Fibroblast of villous mesenchyme (primary cell): ENCODE measurements around the gene ZDHHC8. TPM values are rescaled to one million over a fixed set of nuclear protein-coding genes. Genes with fewer than 3 reads are reported as not detected.

Source experiments
- DNase-seq: peaks from one replicate; pipeline ENCODE4 v3.0.0-alpha.2; 2010; ENCODE audit warnings: low read depth
- H3K4me3 ChIP-seq: 2 replicates; pipeline ENCODE4 v1.5.1; 2011; ENCODE audit warnings: low read depth, mild to moderate bottlenecking, low read length
- CTCF ChIP-seq: IDR thresholded peaks from 2 replicates; pipeline ENCODE4 v1.5.1; 2012; ENCODE audit warnings: low read depth, mild to moderate bottlenecking, low read length; ENCODE audit not compliant: insufficient read depth
- total RNA-seq: library from RNA; depleted of rRNA; stranded (reverse); fragments of >200 nt; gene quantifications from 2 replicates; pipeline ENCODE4 v1.2.3, GENCODE V29; 2012

Gene ZDHHC8
- total RNA-seq, 1 donor: 10.8 TPM

- DNase-seq: no peak
- TF ChIP-seq CTCF: no peak
- H3K4me3 ChIP-seq: no peak overlapping the region
Observed at GRCh38 chr22:20186183-20186870, 54.7 kb downstream of the ZDHHC8 start.

- DNase-seq: no peak
- no peak for TF ChIP-seq CTCF
Observed at GRCh38 chr22:20186871-20187546, 55.4 kb downstream of the ZDHHC8 start.

GRCh38 chr22:20187777-20188566, 56.4 kb downstream of the ZDHHC8 start:
- no peak for TF ChIP-seq CTCF
- no peak overlapping the region for H3K4me3 ChIP-seq
- DNase-seq: no peak

More at GRCh38 chr22:20186871-20187546, 55.4 kb downstream of the ZDHHC8 start:
- H3K4me3 ChIP-seq: no peak overlapping the region

GRCh38 chr22:20188567-20188877, 56.9 kb downstream of the ZDHHC8 start:
- no peak overlapping the region for H3K4me3 ChIP-seq
- DNase-seq: no peak
- no peak for TF ChIP-seq CTCF

- no peak overlapping the region for H3K4me3 ChIP-seq
- no peak for TF ChIP-seq CTCF
Observed at GRCh38 chr22:20191000-20191515, 59.5 kb downstream of the ZDHHC8 start.

GRCh38 chr22:20191803-20192202, 60.2 kb downstream of the ZDHHC8 start:
- H3K4me3 ChIP-seq: no peak overlapping the region
- DNase-seq: no peak
- no peak for TF ChIP-seq CTCF

More at GRCh38 chr22:20191000-20191515, 59.5 kb downstream of the ZDHHC8 start:
- no peak for DNase-seq
